GM12878 (cell line): ENCODE results near the gene PDIA5. TPM values are rescaled to one million over a fixed set of nuclear protein-coding genes. Genes with fewer than 3 reads are reported as not detected.

Source experiments
- ATAC-seq: fragments of 200-7000 bp; cut with Tn5 transposase; 3 replicates; pipeline ENCODE4 v1.9.1; 2020; ENCODE audit warnings: mild to moderate bottlenecking, moderate library complexity
- BruUV-seq: library from RNA; stranded (reverse); fragments of 400-500 nt; replicated peaks from 2 replicates; lab custom pipeline; 2021; lab: Mats Ljungman, UMichigan
- CTCF ChIA-PET: fragments of 300-600 bp; sonication (Branson Sonifier 250); formaldehyde crosslinking; extraction: SDS; loops from one replicate; lab custom pipeline; 2021; ENCODE audit warnings: inconsistent platforms; lab: Yijun Ruan, JAX
- POLR2A ChIA-PET: fragments of 350-600 bp; formaldehyde crosslinking; extraction: SDS; loops from one replicate; lab custom pipeline; 2021; ENCODE audit warnings: inconsistent platforms; lab: Charles Lee
- RAD21 ChIA-PET: fragments of 300-600 bp; sonication (Branson Sonifier 250); formaldehyde crosslinking; loops from one replicate; lab custom pipeline; 2023; ENCODE audit warnings: antibody characterized with exemption; ENCODE audit not compliant: unreplicated experiment; lab: Charles Lee
- SMC1A ChIA-PET: fragments of 300-600 bp; sonication (Branson Sonifier 250); formaldehyde crosslinking; loops from one replicate; lab custom pipeline; 2023; ENCODE audit not compliant: unreplicated experiment, uncharacterized antibody; lab: Charles Lee
- DNase-seq: peaks from one replicate; pipeline ENCODE4 v3.0.0-alpha.2; 2011; ENCODE audit warnings: low read depth, low spot score
- FAIRE-seq: peaks from 3 replicates; lab custom pipeline; 2011; peaks lifted over from hg19 to GRCh38; lab: Jason Lieb, UNC
- H2AFZ ChIP-seq: 2 replicates; pipeline ENCODE4 v1.6.0; 2011; ENCODE audit warnings: low read depth, low read length, control low read depth; ENCODE audit not compliant: control insufficient read depth
- H3K27ac ChIP-seq: 2 replicates; pipeline ENCODE4 v1.5.1; 2011; ENCODE audit warnings: control low read depth; ENCODE audit not compliant: control insufficient read depth, insufficient read depth
- H3K27me3 ChIP-seq, 2 experiments: replicated peaks in 1 of 2; 2 replicates each; pipeline versions ENCODE4 v1.6.0 to v1.6.1; 2011; ENCODE audit warnings: low read length in 1 of 2; ENCODE audit not compliant: control insufficient read depth in 2 of 2, insufficient read depth in 2 of 2
- H3K36me3 ChIP-seq, 2 experiments: 2 replicates each; pipeline ENCODE4 v1.5.1; 2011; ENCODE audit warnings: low read length in 1 of 2; ENCODE audit not compliant: control insufficient read depth in 2 of 2, insufficient read depth in 2 of 2
- H3K4me1 ChIP-seq: 2 replicates; pipeline ENCODE4 v1.6.1; 2011; ENCODE audit warnings: mild to moderate bottlenecking, low read length, moderate library complexity, mixed read lengths; ENCODE audit not compliant: control insufficient read depth, insufficient read depth
- H3K4me2 ChIP-seq: 2 replicates; pipeline ENCODE4 v1.6.0; 2011; ENCODE audit warnings: control low read depth; ENCODE audit not compliant: control insufficient read depth, insufficient read depth
- H3K4me3 ChIP-seq: fragments of 200-600 bp; sonication (generic); 2 replicates; pipeline ENCODE4 v1.5.1; 2016
- H3K79me2 ChIP-seq: 2 replicates; pipeline ENCODE4 v1.6.0; 2011; ENCODE audit warnings: low read length; ENCODE audit not compliant: control insufficient read depth, insufficient read depth
- H3K9ac ChIP-seq: 2 replicates; pipeline ENCODE4 v1.8.0; 2011; ENCODE audit warnings: low read length, control low read depth, mixed read lengths; ENCODE audit not compliant: control insufficient read depth, insufficient read depth
- H3K9me3 ChIP-seq: replicated peaks from 3 replicates; pipeline ENCODE4 v1.5.1; 2011; ENCODE audit warnings: mild to moderate bottlenecking, low read length; ENCODE audit not compliant: control insufficient read depth, insufficient read depth
- H4K20me1 ChIP-seq: 2 replicates; pipeline ENCODE4 v1.6.0; 2011; ENCODE audit not compliant: control insufficient read depth, insufficient read depth
- BRCA1 ChIP-seq: IDR thresholded peaks from 2 replicates; pipeline ENCODE4 v1.6.1; 2011; ENCODE audit warnings: low read depth, low read length, improper control_type of control experiment
- CBX3 ChIP-seq: fragments of 200-600 bp; sonication (generic); IDR thresholded peaks from 2 replicates; pipeline ENCODE4 v1.6.1; 2016; ENCODE audit warnings: low read depth, borderline replicate concordance
- CEBPZ ChIP-seq: fragments of 150-350 bp; IDR thresholded peaks from 2 replicates; pipeline ENCODE4 v1.6.1; 2016; ENCODE audit warnings: low read depth, low read length
- E4F1 ChIP-seq: fragments of 450-650 bp; IDR thresholded peaks from 2 replicates; pipeline ENCODE4 v1.6.1; 2018; ENCODE audit warnings: borderline replicate concordance, mild to moderate bottlenecking; ENCODE audit not compliant: partially characterized antibody
- EED ChIP-seq: sonication (generic); IDR thresholded peaks from 2 replicates; pipeline ENCODE4 v1.6.1; 2016; ENCODE audit warnings: antibody characterized with exemption, low read depth
- EZH2 ChIP-seq: IDR thresholded peaks from 2 replicates; pipeline ENCODE4 v1.6.1; 2012; ENCODE audit warnings: low read depth, mild to moderate bottlenecking, control low read depth, inconsistent platforms, low read length, borderline replicate concordance; ENCODE audit not compliant: control insufficient read depth
- FOS ChIP-seq: IDR thresholded peaks from 3 replicates; pipeline ENCODE4 v1.6.1; 2011; ENCODE audit warnings: borderline replicate concordance; ENCODE audit not compliant: insufficient read length; ENCODE audit errors: extremely low read depth
- GATAD2B ChIP-seq: fragments of 450-650 bp; conservative IDR thresholded peaks from 2 replicates; pipeline ENCODE4 v1.6.1; 2017; ENCODE audit warnings: low read depth, mild to moderate bottlenecking, moderate library complexity
- IRF4 ChIP-seq: IDR thresholded peaks from 2 replicates; pipeline ENCODE4 v1.6.1; 2011; ENCODE audit warnings: low read depth, low read length
- NFXL1 ChIP-seq: fragments of 450-650 bp; IDR thresholded peaks from 2 replicates; pipeline ENCODE4 v1.6.1; 2017; ENCODE audit warnings: antibody characterized with exemption, mild to moderate bottlenecking, borderline replicate concordance
- SUZ12 ChIP-seq: fragments of 200-600 bp; sonication (generic); IDR thresholded peaks from one replicate; pipeline ENCODE4 v1.6.1; 2018; ENCODE audit warnings: antibody characterized with exemption, mild to moderate bottlenecking; ENCODE audit not compliant: unreplicated experiment
- ZBTB4 ChIP-seq: fragments of 450-650 bp; formaldehyde crosslinking; IDR thresholded peaks from 2 replicates; pipeline ENCODE4 v1.4.0; 2022; ENCODE audit warnings: mild to moderate bottlenecking, moderate library complexity
- WGBS: methylation state at CpG from one replicate; pipeline ENCODE4 v1.1.6; 2016; ENCODE audit warnings: low lambda C conversion rate; ENCODE audit not compliant: insufficient replicate concordance, insufficient coverage; ENCODE audit errors: missing lambda C conversion rate; 5-methylcytosine and 5-hydroxymethylcytosine counted together
- in situ Hi-C: fragments of 300-500 bp; cut with MboI; formaldehyde crosslinking; loops from 9 replicates; pipeline ENCODE4 v1.14.3; 2018; ENCODE audit warnings: mixed read lengths
- intact Hi-C: fragments of 100-400 bp; cut with micrococcal nuclease; formaldehyde crosslinking; loops from one replicate; pipeline ENCODE4 v1.14.2; 2022; ENCODE audit not compliant: unreplicated experiment
- polyA plus RNA-seq, 11 experiments: library from polyadenylated mRNA; depleted of rRNA in 4 of 11; unstranded in 6 of 11; stranded (reverse) in 5 of 11; fragments of >200 nt; fragmentation: Nextera tagmentation in 4 of 11; fragmentation: Illumina TruSeq in 1 of 11; extraction: Ambion mirVana in 4 of 11; extraction: Trizol in 1 of 11; gene quantifications; 1 replicate in 1 of 11; 2 replicates in 10 of 11; pipeline versions ENCODE4 v1.2.1 to v1.2.3, GENCODE V29; 2011 to 2016; ENCODE audit warnings: inconsistent platforms in 2 of 11, missing spikeins in 2 of 11, low read depth in 1 of 11
- total RNA-seq, 4 experiments: library from RNA; depleted of rRNA in 3 of 4; stranded (reverse); fragments of >200 nt in 3 of 4; fragmentation: Illumina TruSeq in 1 of 4; extraction: Trizol in 1 of 4; gene quantifications; 2 replicates each; pipeline versions ENCODE4 v1.2.1 to v1.2.3, GENCODE V29; 2013 to 2021

PDIA5 gene
- total and polyA plus RNA-seq, 10 of the 15 experiments (the other 5 are each of a cell fraction or from before 2014, with no cell fraction given): 4.1 to 24.8 (median 19.2) TPM

- Histone ChIP-seq H3K4me3 (peak overlapping the region; percentile 50; the same call in 1 of the 2 replicates), H2AFZ (no peak overlapping the region), H3K79me2 (no peaks in the 10 kb centered on the region), H3K4me1 (peaks cover 6% of the 10 kb centered on the region), H3K27me3 (peaks cover 18 to 33% of the 10 kb centered on the region in 2 experiments), H3K36me3 (no peaks in the 10 kb centered on the region), H3K9ac (no peak overlapping the region), H3K4me2 (peak overlapping the region; percentile 84), H3K9me3 (no peaks in the 10 kb centered on the region), H4K20me1 (no peaks in the 10 kb centered on the region; the same call in 1 of the 2 replicates), H3K27ac (no peak overlapping the region)
- FAIRE-seq (no peak), ATAC-seq (peak; percentile 27), DNase-seq (no peak)
- in situ Hi-C loops (no loop called here), intact Hi-C loops (loop anchor here (5.0 to 10.0 kb wide), 2 partner anchors 464 to 632 kb away; partner anchors contain the start of genes DTX3L and PARP9)
- POLR2A ChIA-PET: interaction anchor here (0.7 kb wide), 1 partner anchor 465 kb away, joined by 3 read pairs; no protein-coding TSS in a partner anchor
- SMC1A ChIA-PET: interaction anchor here (0.7 kb wide), 1 partner anchor 32 kb away, joined by 3 read pairs; no protein-coding TSS in a partner anchor
- no TSS peak for BruUV-seq
- 1% methylated on average over 45 of the region's 62 CpGs for WGBS
- no peak for TF ChIP-seq EED
- TF ChIP-seq IRF4: no peak
- no peak for TF ChIP-seq BRCA1
- TF ChIP-seq SUZ12: peak; percentile 81
- no peak for TF ChIP-seq CBX3
- peak; percentile 20; the same call in 1 of the 2 replicates for TF ChIP-seq EZH2
- no peak for TF ChIP-seq E4F1
- no peak for TF ChIP-seq FOS
- no peak for TF ChIP-seq GATAD2B
- no peak for TF ChIP-seq NFXL1
- TF ChIP-seq CEBPZ: no peak
- TF ChIP-seq ZBTB4 (CRISPR knock-in tag): no peak
- CTCF ChIA-PET: interaction anchor here (0.6 to 4.1 kb wide), 7 partner anchors 81 to 720 kb away, joined by 3 to 41 read pairs (median 4); no protein-coding TSS in a partner anchor
- RAD21 ChIA-PET: interaction anchor here (0.7 to 5.7 kb wide), 3 partner anchors 41 to 272 kb away, joined by 3 to 32 read pairs (median 4); no protein-coding TSS in a partner anchor
Observed at GRCh38 chr3:123026565-123027291, 40.1 kb upstream of the PDIA5 start.
